BLaER1 (cell line): ENCODE measurements around the gene ACOT9.
"Not testable (repeated sequence)": the region's sequence is repeated elsewhere in the genome, so short reads cannot be mapped to it uniquely, and the experiment has no call there.

Experiments used
- H3K27ac ChIP-seq: shearing (Covaris generic); formaldehyde crosslinking; 2 replicates; pipeline ENCODE4 v1.8.1; 2022
- H3K27me3 ChIP-seq: shearing (Covaris generic); formaldehyde crosslinking; 2 replicates; pipeline ENCODE4 v1.8.1; 2022
- H3K36me3 ChIP-seq: shearing (Covaris generic); formaldehyde crosslinking; 2 replicates; pipeline ENCODE4 v1.8.1; 2022
- H3K4me1 ChIP-seq: shearing (Covaris generic); formaldehyde crosslinking; 2 replicates; pipeline ENCODE4 v1.8.1; 2022
- H3K4me2 ChIP-seq: shearing (Covaris generic); formaldehyde crosslinking; 2 replicates; pipeline ENCODE4 v1.8.1; 2022
- H3K4me3 ChIP-seq: shearing (Covaris generic); formaldehyde crosslinking; 2 replicates; pipeline ENCODE4 v1.8.1; 2022
- H3K9ac ChIP-seq: shearing (Covaris generic); formaldehyde crosslinking; 2 replicates; pipeline ENCODE4 v1.8.1; 2022
- H3K9me3 ChIP-seq: shearing (Covaris generic); formaldehyde crosslinking; 2 replicates; pipeline ENCODE4 v1.8.1; 2022
- H4K20me1 ChIP-seq: shearing (Covaris generic); formaldehyde crosslinking; 2 replicates; pipeline ENCODE4 v1.8.1; 2022
- Cebpa-rat ChIP-seq: shearing (Covaris generic); IDR thresholded peaks from 2 replicates; pipeline ENCODE4 v1.8.1; 2022

Gene ACOT9

DNA sequence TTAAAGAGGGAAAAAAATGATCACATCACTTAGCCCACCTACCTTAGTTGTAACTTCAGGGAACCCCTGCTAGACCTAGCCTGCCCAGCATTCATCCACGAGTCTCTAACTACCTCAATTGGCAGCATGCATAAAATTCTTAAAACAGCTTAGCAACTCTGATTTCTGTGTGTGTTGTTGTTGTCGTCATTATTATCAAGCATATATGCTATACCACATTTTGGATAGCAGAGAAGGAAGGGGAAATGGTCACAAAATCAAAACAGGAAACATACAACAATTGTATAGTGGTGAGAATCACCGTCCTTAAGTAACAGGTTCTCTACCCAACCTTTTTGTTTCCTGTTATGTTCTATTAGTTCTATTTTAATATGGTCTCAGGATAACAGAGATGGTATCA is 2.7 kb upstream of the ACOT9 start:
- H3K36me3 ChIP-seq, result no peaks in the 10 kb centered on the region
- no peaks in the 10 kb centered on the region for H3K4me1 ChIP-seq
- H3K9me3 ChIP-seq, result peaks cover 10% of the 10 kb centered on the region; the same call in 1 of the 2 replicates
- H3K4me3 ChIP-seq, result no peak overlapping the region
- H3K9ac ChIP-seq, result no peak overlapping the region
- no peak for TF ChIP-seq Cebpa-rat
- H3K4me2 ChIP-seq, result no peak overlapping the region
- H3K27me3 ChIP-seq, result peaks cover 20% of the 10 kb centered on the region
- no peaks in the 10 kb centered on the region for H4K20me1 ChIP-seq
- no peak overlapping the region for H3K27ac ChIP-seq

DNA sequence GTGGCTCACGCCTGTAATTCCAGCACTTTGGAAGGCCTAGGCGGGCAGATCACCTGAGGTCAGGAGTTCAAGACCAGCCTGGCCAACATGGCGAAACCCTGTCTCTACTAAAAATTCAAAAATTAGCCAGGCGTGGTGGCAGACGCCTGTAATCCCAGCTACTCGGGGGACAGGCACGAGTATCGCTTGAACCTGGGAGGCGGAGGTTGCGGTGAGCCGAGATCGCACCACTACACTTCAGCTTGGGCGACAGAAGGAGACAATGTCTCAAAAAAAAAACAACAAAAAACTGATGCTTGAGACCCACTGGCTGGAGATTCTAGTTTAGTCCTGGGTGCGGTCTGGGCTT is 521 bp upstream of the ACOT9 start:
- not testable (repeated sequence) for H4K20me1 ChIP-seq, H3K36me3 ChIP-seq, H3K4me1 ChIP-seq, H3K27ac ChIP-seq
- Histone ChIP-seq H3K27me3 (peaks cover 20% of the 10 kb centered on the region), H3K4me2 (peak overlapping the region; percentile 69), H3K9me3 (peaks cover 10% of the 10 kb centered on the region; the same call in 1 of the 2 replicates), H3K4me3 (peak overlapping the region; percentile 71), H3K9ac (peak overlapping the region; percentile 65; the same call in 1 of the 2 replicates)

GRCh38 chrX:23742174-23742696 is 841 bp downstream of the ACOT9 start:
- Histone ChIP-seq H3K9ac (peak overlapping the region; percentile 65), H3K4me1 (no peaks in the 10 kb centered on the region), H3K27me3 (peaks cover 20% of the 10 kb centered on the region), H3K4me2 (peak overlapping the region; percentile 69), H3K27ac (0 out of 2 replicates have a peak overlapping the region, but pooled peaks have one; percentile 51), H3K9me3 (peaks cover 10% of the 10 kb centered on the region; the same call in 1 of the 2 replicates), H3K36me3 (no peaks in the 10 kb centered on the region), H4K20me1 (no peaks in the 10 kb centered on the region), H3K4me3 (peak overlapping the region; percentile 71)
- no peak for TF ChIP-seq Cebpa-rat

DNA sequence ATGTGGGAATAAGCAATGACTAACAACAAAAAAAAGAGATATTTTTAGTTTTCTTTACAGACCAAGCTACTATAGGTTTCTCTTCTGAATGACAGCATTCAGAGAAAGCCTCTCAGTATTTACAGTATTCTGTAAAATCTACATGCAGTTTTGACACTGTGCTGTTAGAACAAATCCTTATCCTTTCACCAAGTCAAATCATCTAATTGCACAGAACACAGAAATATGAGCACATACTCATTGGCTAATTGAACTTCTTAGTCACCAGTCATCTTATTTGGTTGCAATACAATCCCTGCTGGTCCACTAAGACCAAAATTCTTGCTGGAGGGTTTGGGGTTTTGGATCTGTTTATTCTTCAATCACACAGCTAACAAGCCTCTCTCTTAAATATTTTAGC is 5.7 kb downstream of the ACOT9 start:
- H3K36me3 ChIP-seq, result no peaks in the 10 kb centered on the region
- TF ChIP-seq Cebpa-rat, result no peak
- H3K4me2 ChIP-seq, result no peak overlapping the region
- no peaks in the 10 kb centered on the region for H3K9me3 ChIP-seq
- H3K4me1 ChIP-seq, result no peaks in the 10 kb centered on the region
- no peak overlapping the region for H3K9ac ChIP-seq
- peaks cover 2% of the 10 kb centered on the region; the same call in 1 of the 2 replicates for H3K27me3 ChIP-seq
- H3K27ac ChIP-seq, result no peak overlapping the region
- H4K20me1 ChIP-seq, result no peaks in the 10 kb centered on the region
- no peak overlapping the region for H3K4me3 ChIP-seq

GRCh38 chrX:23736030-23736429 is 7.0 kb downstream of the ACOT9 start:
- H3K9ac ChIP-seq, result no peak overlapping the region
- no peak for TF ChIP-seq Cebpa-rat
- no peaks in the 10 kb centered on the region for H3K9me3 ChIP-seq
- peaks cover under 1% of the 10 kb centered on the region; the same call in 1 of the 2 replicates for H3K36me3 ChIP-seq
- no peak overlapping the region for H3K4me3 ChIP-seq
- H4K20me1 ChIP-seq, result no peaks in the 10 kb centered on the region
- no peaks in the 10 kb centered on the region for H3K4me1 ChIP-seq
- no peak overlapping the region for H3K27ac ChIP-seq
- H3K27me3 ChIP-seq, result no peaks in the 10 kb centered on the region
- H3K4me2 ChIP-seq, result no peak overlapping the region

GRCh38 chrX:23732704-23733103 is 10.4 kb downstream of the ACOT9 start:
- H3K27me3 ChIP-seq, result no peaks in the 10 kb centered on the region
- H4K20me1 ChIP-seq, result no peaks in the 10 kb centered on the region
- no peak for TF ChIP-seq Cebpa-rat
- peaks cover 4% of the 10 kb centered on the region; the same call in 1 of the 2 replicates for H3K36me3 ChIP-seq
- no peak overlapping the region for H3K4me2 ChIP-seq
- H3K27ac ChIP-seq, result no peak overlapping the region
- H3K4me3 ChIP-seq, result no peak overlapping the region
- H3K9ac ChIP-seq, result no peak overlapping the region
- H3K9me3 ChIP-seq, result no peaks in the 10 kb centered on the region
- no peaks in the 10 kb centered on the region for H3K4me1 ChIP-seq

- Histone ChIP-seq H4K20me1 (no peaks in the 10 kb centered on the region), H3K4me2 (no peak overlapping the region), H3K36me3 (peaks cover 4% of the 10 kb centered on the region; the same call in 1 of the 2 replicates), H3K9ac (no peak overlapping the region), H3K4me1 (no peaks in the 10 kb centered on the region), H3K9me3 (no peaks in the 10 kb centered on the region), H3K27me3 (no peaks in the 10 kb centered on the region), H3K27ac (no peak overlapping the region), H3K4me3 (no peak overlapping the region)
- TF ChIP-seq Cebpa-rat, result no peak
Measured at GRCh38 chrX:23731951-23732350, 11.1 kb downstream of the ACOT9 start.

- no peaks in the 10 kb centered on the region; the same call in 1 of the 2 replicates for H3K4me1 ChIP-seq
- peaks cover 9% of the 10 kb centered on the region; the same call in 1 of the 2 replicates for H3K36me3 ChIP-seq
- no peak overlapping the region for H3K27ac ChIP-seq
- no peaks in the 10 kb centered on the region for H3K27me3 ChIP-seq
- no peak overlapping the region for H3K4me3 ChIP-seq
- no peaks in the 10 kb centered on the region for H4K20me1 ChIP-seq
- H3K9me3 ChIP-seq, result no peaks in the 10 kb centered on the region
- no peak overlapping the region for H3K4me2 ChIP-seq
- H3K9ac ChIP-seq, result no peak overlapping the region
- no peak for TF ChIP-seq Cebpa-rat
Measured at GRCh38 chrX:23729214-23729613, 13.9 kb downstream of the ACOT9 start.

GRCh38 chrX:23727206-23727605 is 15.9 kb downstream of the ACOT9 start:
- H3K9ac ChIP-seq, result no peak overlapping the region
- H3K4me3 ChIP-seq, result no peak overlapping the region
- no peaks in the 10 kb centered on the region for H4K20me1 ChIP-seq
- H3K27ac ChIP-seq, result no peak overlapping the region
- no peaks in the 10 kb centered on the region for H3K27me3 ChIP-seq
- H3K4me2 ChIP-seq, result no peak overlapping the region
- no peaks in the 10 kb centered on the region; the same call in 1 of the 2 replicates for H3K4me1 ChIP-seq
- no peak for TF ChIP-seq Cebpa-rat
- H3K9me3 ChIP-seq, result no peaks in the 10 kb centered on the region
- H3K36me3 ChIP-seq, result peaks cover 11% of the 10 kb centered on the region; the same call in 1 of the 2 replicates

DNA sequence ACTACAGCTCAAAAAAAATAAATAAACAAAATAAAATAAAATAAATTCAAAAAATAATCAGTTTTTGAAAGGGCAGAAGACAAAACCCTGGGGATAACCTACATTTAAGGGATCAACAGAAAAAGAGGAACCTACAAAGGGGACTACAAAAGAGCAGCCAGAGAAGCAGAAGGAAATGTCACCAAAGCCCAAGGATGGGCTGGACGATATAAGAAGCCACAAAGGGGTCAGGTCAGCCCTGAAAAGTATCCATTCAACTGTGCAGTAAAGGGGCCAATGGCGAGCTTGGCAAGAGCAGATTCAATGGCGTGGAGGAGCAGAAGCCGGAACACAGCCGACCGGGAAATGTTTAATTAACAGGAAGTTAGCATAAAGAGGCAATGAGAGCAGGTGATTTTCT is 16.9 kb downstream of the ACOT9 start:
- no peak overlapping the region for H3K4me3 ChIP-seq
- peaks cover 11% of the 10 kb centered on the region; the same call in 1 of the 2 replicates for H3K36me3 ChIP-seq
- H3K27ac ChIP-seq, result no peak overlapping the region
- no peak for TF ChIP-seq Cebpa-rat
- no peaks in the 10 kb centered on the region for H3K27me3 ChIP-seq
- no peaks in the 10 kb centered on the region for H4K20me1 ChIP-seq
- no peak overlapping the region for H3K9ac ChIP-seq
- H3K9me3 ChIP-seq, result no peaks in the 10 kb centered on the region
- H3K4me1 ChIP-seq, result no peaks in the 10 kb centered on the region; the same call in 1 of the 2 replicates
- no peak overlapping the region for H3K4me2 ChIP-seq
